GF-D8 (cell line): ENCODE results near the gene C1orf74.
"Not testable (repeated sequence)": the region's sequence is repeated elsewhere in the genome, so short reads cannot be mapped to it uniquely, and the experiment has no call there.

Source experiments
- DNase-seq: peaks from one replicate; lab custom pipeline; 2025; lab: John Stamatoyannopoulos, UW

The C1orf74 gene

DNA sequence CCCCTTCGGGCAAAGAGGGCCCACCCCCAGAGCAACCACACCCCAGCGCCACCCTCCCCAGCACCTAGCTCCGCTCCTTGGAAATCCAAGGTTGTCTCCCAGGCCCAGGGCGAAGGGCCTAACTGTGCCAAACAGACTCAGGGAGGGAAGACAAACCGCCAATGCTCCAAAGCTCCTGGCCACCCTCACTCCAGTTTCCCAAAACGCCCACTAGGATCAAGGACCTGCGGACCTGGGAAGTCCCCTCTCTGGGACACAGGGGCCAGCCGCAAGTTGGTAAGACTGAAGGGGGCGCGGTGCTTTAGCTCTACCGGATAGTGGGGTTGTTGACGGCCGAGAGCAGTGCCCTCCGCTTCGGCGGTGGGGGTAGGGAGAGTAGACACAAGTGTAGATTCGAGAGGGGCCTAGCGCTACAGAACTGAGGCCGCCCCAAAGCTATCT, 21.0 kb upstream of the C1orf74 start:
- DNase-seq: no peak

GRCh38 chr1:209803568-209803967, 19.2 kb upstream of the C1orf74 start:
- no peak for DNase-seq

DNA sequence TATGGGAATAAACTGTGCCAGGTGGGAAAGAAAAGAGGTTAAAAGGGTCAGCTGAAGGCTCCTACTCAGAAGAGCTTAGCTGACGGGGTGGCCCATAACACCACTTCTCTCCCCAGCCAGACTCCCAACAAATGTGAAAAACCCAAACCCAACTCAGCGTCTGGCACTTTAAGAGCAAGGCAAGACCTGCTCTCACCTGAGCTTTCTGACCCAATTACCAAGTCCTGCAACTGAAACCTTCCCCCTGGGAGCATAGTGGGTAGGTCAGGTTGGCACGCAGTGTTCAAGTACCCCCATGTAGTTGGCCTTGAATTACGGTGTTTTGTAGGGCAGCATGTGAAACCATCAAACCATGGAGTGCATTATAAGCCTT, 18.4 kb upstream of the C1orf74 start:
- DNase-seq: no peak

DNA sequence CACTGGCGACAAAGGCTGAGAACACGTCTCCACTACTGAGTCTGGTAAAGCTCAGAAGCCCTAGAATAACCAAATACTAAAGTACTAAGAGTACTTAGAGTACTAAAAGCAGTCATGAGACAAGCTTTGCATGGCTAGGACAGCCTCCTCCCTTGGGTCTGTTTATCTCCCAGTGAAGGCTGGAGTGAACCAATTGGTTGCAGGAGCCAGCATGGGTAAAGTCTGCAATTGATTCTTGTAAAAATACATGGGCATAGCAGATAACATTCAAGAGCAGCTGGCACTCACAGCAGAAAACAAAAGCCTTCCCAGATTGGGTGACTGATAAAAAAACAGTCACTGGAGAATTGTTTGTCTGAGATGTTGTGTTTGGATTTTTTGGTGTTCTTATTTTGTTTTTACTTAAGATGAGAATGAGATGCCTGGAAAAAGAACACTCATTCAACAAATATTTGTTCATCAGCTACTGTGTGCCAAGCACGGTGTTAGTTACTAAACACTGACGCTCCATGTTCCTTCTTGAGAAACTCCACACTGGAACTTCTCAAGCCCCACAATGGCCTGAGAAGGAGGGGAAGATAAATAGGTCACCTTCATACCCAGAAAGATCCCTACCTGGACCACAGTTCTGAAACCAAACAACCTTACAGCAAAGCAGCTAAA, 17.9 kb upstream of the C1orf74 start:
- DNase-seq: no peak

DNA sequence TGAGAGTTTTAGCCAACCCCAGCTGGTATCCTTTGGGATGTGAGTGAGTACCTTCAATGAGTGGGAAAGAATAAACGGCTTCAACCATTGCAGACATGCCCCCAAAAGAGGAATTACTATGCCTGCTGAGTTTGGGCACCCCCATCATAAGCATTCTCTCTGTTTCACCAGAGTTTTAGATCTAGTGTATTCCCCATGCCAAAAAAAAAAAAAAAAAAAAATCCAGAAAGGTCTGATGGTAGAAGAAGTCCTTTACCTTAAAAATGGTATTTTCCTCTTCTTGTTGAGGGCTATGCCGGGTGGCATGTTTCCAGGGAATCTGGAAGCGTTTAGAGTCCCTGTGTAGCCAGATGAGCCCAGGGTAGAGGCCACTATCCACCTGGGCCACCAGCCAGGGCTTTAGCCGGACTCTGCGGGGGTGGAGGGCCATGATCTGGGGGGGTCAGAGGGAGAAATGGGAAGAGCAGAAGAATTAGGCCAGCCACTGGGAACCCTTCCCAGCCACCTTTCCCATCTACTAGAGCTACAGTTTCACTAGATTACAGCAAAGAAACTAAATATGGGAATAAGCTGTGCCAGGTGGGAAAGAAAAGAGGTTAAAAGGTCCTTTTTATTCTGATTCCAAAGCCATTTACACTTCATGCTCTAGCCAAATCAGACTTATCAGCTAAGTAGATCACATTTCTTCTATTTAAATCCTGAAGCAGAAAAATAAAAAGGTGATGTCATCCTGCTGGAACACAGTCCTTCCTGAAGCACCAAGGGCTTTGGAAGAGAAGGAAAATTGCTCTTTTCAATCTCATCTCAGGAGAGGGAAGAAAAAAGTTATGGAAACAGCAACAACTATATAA, 16.9 kb upstream of the C1orf74 start:
- no peak for DNase-seq

DNA sequence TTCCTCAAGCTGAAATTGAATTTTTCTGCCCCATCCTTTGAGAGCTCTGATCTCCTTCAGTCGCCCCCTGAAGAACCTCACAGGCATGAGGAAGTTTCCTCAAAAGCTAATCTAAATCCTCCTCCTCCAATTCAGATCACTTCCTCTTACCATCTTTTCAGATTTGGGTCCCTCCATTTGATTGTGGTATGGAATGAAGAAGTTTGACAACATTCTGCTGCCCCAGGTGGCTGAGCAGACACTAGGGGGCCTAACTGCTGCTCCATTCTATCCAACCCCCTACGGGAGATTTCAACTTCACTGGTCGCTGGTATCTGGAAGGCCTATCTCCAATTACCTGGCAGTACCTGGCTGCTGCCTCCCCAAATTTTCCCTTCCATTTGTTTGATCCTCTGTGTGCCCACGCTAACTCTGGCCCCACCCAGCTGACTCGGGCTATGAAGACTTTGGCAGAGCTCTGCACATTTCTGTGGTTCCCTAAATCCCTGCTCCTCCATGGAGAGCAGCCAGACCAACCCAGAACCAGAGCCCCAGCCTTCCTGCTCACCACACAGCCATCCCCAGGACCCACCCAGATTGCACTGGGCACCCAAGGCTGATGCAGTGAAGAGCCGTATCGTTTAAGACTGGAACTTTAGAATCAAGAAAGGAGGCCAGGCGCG, 13.8 kb upstream of the C1orf74 start:
- DNase-seq: no peak

- not testable (repeated sequence) for DNase-seq
These were observed 9.4 kb upstream of the C1orf74 start for GRCh38 chr1:209793711-209794110.

GRCh38 chr1:209791920-209792319, 7.6 kb upstream of the C1orf74 start:
- DNase-seq: no peak

DNA sequence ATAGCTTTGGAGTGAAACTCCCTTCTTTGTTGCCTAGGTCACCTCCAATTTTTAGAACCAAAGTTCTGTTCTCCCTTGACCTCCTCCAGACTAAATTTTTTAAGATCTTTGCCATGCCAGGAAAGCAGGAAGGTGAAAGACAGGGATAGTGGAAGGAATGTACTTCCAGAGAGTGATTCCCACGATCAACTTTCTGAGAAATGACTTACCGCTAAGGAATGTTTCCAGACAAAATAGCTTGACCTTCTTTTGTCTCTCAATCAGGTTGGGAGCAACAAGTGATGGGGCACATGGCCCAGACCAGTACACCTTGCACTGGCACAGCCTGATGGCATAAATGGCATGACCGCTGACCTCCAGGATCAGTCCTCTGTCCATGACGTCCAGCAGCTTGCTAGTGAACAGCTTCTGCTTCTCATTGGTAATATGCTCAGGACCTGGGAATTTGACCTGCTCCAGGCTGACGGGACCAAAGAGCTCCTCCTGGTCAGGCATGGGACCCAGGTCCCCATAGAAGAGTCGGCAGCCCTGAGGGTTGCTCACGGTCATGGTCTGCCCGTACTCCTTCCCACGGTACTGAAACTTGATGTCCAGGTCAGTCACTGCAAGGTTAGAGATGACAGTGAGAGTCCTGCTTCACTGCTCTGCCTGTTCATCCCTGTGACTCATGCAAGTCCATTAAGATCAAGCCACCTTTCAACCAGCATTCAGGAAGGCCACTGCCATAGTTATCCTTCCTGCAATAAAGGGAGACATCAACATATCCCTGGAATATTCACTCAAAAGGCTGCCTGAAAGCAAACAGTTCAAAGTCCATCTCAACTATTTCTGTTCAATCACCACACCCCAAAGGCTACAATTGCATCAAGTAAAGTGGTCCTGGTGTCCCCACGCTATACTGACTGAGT, 6.2 kb upstream of the C1orf74 start:
- no peak for DNase-seq

DNA sequence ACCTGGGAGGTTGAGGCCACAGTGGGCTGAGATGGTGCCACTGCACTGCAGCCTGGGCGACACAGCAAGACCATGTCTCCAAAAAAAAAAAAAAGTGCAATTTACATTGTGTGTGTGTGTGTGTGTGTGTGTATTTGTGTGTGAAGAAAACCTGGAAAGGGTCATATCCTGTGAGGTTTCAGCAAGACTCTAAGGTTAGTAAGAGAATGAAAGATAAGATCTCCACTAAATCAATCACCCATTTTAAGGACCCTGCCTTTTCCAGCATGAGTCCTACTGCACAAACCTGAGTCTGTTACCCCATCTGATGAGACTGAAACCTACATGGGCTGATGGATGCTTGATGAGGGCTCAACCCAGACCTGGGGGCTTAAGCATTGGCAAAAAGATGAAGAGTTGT, 4.9 kb upstream of the C1orf74 start:
- no peak for DNase-seq

GRCh38 chr1:209787551-209787950, 3.2 kb upstream of the C1orf74 start:
- no peak for DNase-seq

GRCh38 chr1:209786146-209786545, 1.8 kb upstream of the C1orf74 start:
- no peak for DNase-seq

DNA sequence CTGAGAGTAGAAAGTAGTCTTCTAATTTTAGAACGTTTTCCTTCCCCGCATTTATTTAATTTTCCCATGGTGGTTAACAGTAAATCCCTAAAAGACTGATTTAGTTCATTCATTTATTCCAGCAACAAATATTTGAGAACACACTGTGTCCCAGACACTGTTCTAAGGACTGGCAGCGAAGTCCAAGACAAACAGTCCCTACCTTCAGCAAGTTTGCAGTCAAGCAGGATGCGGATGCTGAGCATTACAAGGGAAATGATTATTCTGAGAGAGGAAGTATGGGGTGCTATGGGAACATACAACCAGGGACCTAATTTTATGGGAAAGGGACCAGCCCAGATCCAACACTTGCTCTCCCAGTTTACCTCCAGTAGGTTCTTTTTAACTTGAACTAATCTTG, 1.2 kb upstream of the C1orf74 start:
- DNase-seq: no peak

GRCh38 chr1:209783386-209783785, 973 bp downstream of the C1orf74 start:
- no peak for DNase-seq

DNA sequence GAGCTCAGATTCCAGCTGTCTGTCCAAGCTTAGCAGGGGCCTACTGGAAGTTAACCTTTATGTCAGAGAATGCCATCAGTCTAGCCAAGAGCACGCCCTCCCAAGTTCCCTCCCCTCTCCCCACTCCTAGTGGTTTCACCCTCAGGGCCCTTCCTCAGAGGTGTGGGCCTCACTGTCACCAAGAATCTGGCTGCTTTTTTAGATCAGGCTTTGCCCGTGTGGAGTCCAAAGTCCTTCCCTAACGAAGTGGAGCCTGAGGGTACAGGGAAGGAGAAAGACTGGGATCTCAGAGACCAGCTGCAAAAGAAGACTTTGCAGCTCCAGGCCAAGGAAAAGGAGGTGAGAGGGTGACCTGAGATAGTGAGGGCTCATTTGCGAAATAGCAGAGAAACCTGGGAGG, 4.1 kb downstream of the C1orf74 start:
- no peak for DNase-seq

GRCh38 chr1:209778102-209778501, 6.3 kb downstream of the C1orf74 start:
- no peak for DNase-seq

GRCh38 chr1:209777587-209777986, 6.8 kb downstream of the C1orf74 start:
- no peak for DNase-seq

- DNase-seq: no peak
These were observed 8.7 kb downstream of the C1orf74 start for GRCh38 chr1:209775678-209776077.

GRCh38 chr1:209774592-209774991, 9.8 kb downstream of the C1orf74 start:
- no peak for DNase-seq

- no peak for DNase-seq
These were observed 12.2 kb downstream of the C1orf74 start for GRCh38 chr1:209772126-209772525.

GRCh38 chr1:209770636-209771415, 13.5 kb downstream of the C1orf74 start:
- no peak for DNase-seq
